ENCODE results near the gene LIMK2. TPM values are rescaled to one million over a fixed set of nuclear protein-coding genes. Genes with fewer than 3 reads are reported as not detected.
"Not testable (repeated sequence)": the region's sequence is repeated elsewhere in the genome, so short reads cannot be mapped to it uniquely, and the experiment has no call there.

The LIMK2 gene
- total RNA-seq, 1 donor from 2014 or later = 248 TPM

GRCh38 chr22:31187627-31188026 lies 24.5 kb upstream of the LIMK2 start:
- Mint-ChIP-seq H3K4me3 (ENCODE audit: unreplicated experiment) (no peak overlapping the region), H3K4me1 (ENCODE audit: unreplicated experiment) (no peaks in the 10 kb centered on the region), H3K27ac (ENCODE audit: unreplicated experiment) (no peak overlapping the region), H3K27me3 (ENCODE audit: unreplicated experiment) (no peaks in the 10 kb centered on the region), H3K36me3 (ENCODE audit: low read depth, unreplicated experiment) (peaks cover 23% of the 10 kb centered on the region), H3K9me3 (ENCODE audit: unreplicated experiment) (no peaks in the 10 kb centered on the region)
- DNase-seq (ENCODE audit: low spot score) = no peak
- no peak for TF ChIP-seq CTCF (IDR thresholded peaks at IDR 0.05; ENCODE audit: unreplicated experiment)

GRCh38 chr22:31192513-31192912 lies 19.6 kb upstream of the LIMK2 start:
- H3K4me3 Mint-ChIP-seq (ENCODE audit: unreplicated experiment) = no peak overlapping the region
- no peaks in the 10 kb centered on the region for H3K4me1 Mint-ChIP-seq (ENCODE audit: unreplicated experiment)
- DNase-seq (ENCODE audit: low spot score) = no peak
- no peak for TF ChIP-seq CTCF (IDR thresholded peaks at IDR 0.05; ENCODE audit: unreplicated experiment)
- peaks cover 23% of the 10 kb centered on the region for H3K36me3 Mint-ChIP-seq (ENCODE audit: low read depth, unreplicated experiment)
- no peak overlapping the region for H3K27ac Mint-ChIP-seq (ENCODE audit: unreplicated experiment)
- peaks cover 3% of the 10 kb centered on the region for H3K27me3 Mint-ChIP-seq (ENCODE audit: unreplicated experiment)
- H3K9me3 Mint-ChIP-seq (ENCODE audit: unreplicated experiment) = no peaks in the 10 kb centered on the region

- no peak overlapping the region for H3K4me3 Mint-ChIP-seq (ENCODE audit: unreplicated experiment)
- H3K9me3 Mint-ChIP-seq (ENCODE audit: unreplicated experiment) = no peaks in the 10 kb centered on the region
- H3K27ac Mint-ChIP-seq (ENCODE audit: unreplicated experiment) = no peak overlapping the region
- peaks cover 18% of the 10 kb centered on the region for H3K36me3 Mint-ChIP-seq (ENCODE audit: low read depth, unreplicated experiment)
- DNase-seq (ENCODE audit: low spot score) = no peak
- H3K4me1 Mint-ChIP-seq (ENCODE audit: unreplicated experiment) = no peaks in the 10 kb centered on the region
- peaks cover 3% of the 10 kb centered on the region for H3K27me3 Mint-ChIP-seq (ENCODE audit: unreplicated experiment)
- no peak for TF ChIP-seq CTCF (IDR thresholded peaks at IDR 0.05; ENCODE audit: unreplicated experiment)
Observed at GRCh38 chr22:31193092-31193491, 19.0 kb upstream of the LIMK2 start.

GRCh38 chr22:31194681-31195080 lies 17.4 kb upstream of the LIMK2 start:
- H3K4me1 Mint-ChIP-seq (ENCODE audit: unreplicated experiment); H3K27ac Mint-ChIP-seq (ENCODE audit: unreplicated experiment); DNase-seq (ENCODE audit: low spot score); H3K27me3 Mint-ChIP-seq (ENCODE audit: unreplicated experiment); H3K4me3 Mint-ChIP-seq (ENCODE audit: unreplicated experiment); H3K9me3 Mint-ChIP-seq (ENCODE audit: unreplicated experiment): not testable (repeated sequence)
- H3K36me3 Mint-ChIP-seq (ENCODE audit: low read depth, unreplicated experiment) = peaks cover 18% of the 10 kb centered on the region

- H3K27me3 Mint-ChIP-seq (ENCODE audit: unreplicated experiment) = peaks cover 3% of the 10 kb centered on the region
- peaks cover 17% of the 10 kb centered on the region for H3K36me3 Mint-ChIP-seq (ENCODE audit: low read depth, unreplicated experiment)
- peaks cover 9% of the 10 kb centered on the region for H3K4me1 Mint-ChIP-seq (ENCODE audit: unreplicated experiment)
- no peak overlapping the region for H3K27ac Mint-ChIP-seq (ENCODE audit: unreplicated experiment)
- no peaks in the 10 kb centered on the region for H3K9me3 Mint-ChIP-seq (ENCODE audit: unreplicated experiment)
- peak; percentile 20 for TF ChIP-seq CTCF (IDR thresholded peaks at IDR 0.05; ENCODE audit: unreplicated experiment)
- no peak for DNase-seq (ENCODE audit: low spot score)
- no peak overlapping the region for H3K4me3 Mint-ChIP-seq (ENCODE audit: unreplicated experiment)
Observed at GRCh38 chr22:31199187-31199586, 12.9 kb upstream of the LIMK2 start.

GRCh38 chr22:31204352-31204984 lies 7.6 kb upstream of the LIMK2 start:
- Mint-ChIP-seq H3K4me3 (ENCODE audit: unreplicated experiment) (peak overlapping the region; percentile 34), H3K4me1 (ENCODE audit: unreplicated experiment) (peaks cover 33% of the 10 kb centered on the region), H3K36me3 (ENCODE audit: low read depth, unreplicated experiment) (peaks cover 10% of the 10 kb centered on the region)
- not testable (repeated sequence) for H3K27ac Mint-ChIP-seq (ENCODE audit: unreplicated experiment); DNase-seq (ENCODE audit: low spot score); H3K27me3 Mint-ChIP-seq (ENCODE audit: unreplicated experiment); H3K9me3 Mint-ChIP-seq (ENCODE audit: unreplicated experiment)

GRCh38 chr22:31205059-31205458 lies 7.0 kb upstream of the LIMK2 start:
- not testable (repeated sequence) for H3K9me3 Mint-ChIP-seq (ENCODE audit: unreplicated experiment); H3K27me3 Mint-ChIP-seq (ENCODE audit: unreplicated experiment); H3K4me3 Mint-ChIP-seq (ENCODE audit: unreplicated experiment); DNase-seq (ENCODE audit: low spot score); H3K27ac Mint-ChIP-seq (ENCODE audit: unreplicated experiment)
- Mint-ChIP-seq H3K36me3 (ENCODE audit: low read depth, unreplicated experiment) (peaks cover 10% of the 10 kb centered on the region), H3K4me1 (ENCODE audit: unreplicated experiment) (peaks cover 39% of the 10 kb centered on the region)

GRCh38 chr22:31206460-31206859 lies 5.6 kb upstream of the LIMK2 start:
- not testable (repeated sequence) for H3K27me3 Mint-ChIP-seq (ENCODE audit: unreplicated experiment); DNase-seq (ENCODE audit: low spot score); H3K27ac Mint-ChIP-seq (ENCODE audit: unreplicated experiment); H3K4me3 Mint-ChIP-seq (ENCODE audit: unreplicated experiment); H3K9me3 Mint-ChIP-seq (ENCODE audit: unreplicated experiment)
- peaks cover 52% of the 10 kb centered on the region for H3K4me1 Mint-ChIP-seq (ENCODE audit: unreplicated experiment)
- peaks cover 10% of the 10 kb centered on the region for H3K36me3 Mint-ChIP-seq (ENCODE audit: low read depth, unreplicated experiment)
